Choroid plexus epithelial cell (primary cell): ENCODE results near the gene KCNG2.
A peak's percentile ranks its signal among the peaks of the same experiment; 100 is the strongest.

Source experiments
- DNase-seq: peaks from one replicate; pipeline ENCODE4 v3.0.0-alpha.2; 2010; ENCODE audit warnings: low read depth
- H3K4me3 ChIP-seq: 2 replicates; pipeline ENCODE4 v1.5.1; 2011; ENCODE audit warnings: low read depth, mild to moderate bottlenecking, control low read depth, low read length, moderate library complexity
- TF ChIP-seq, protein P1 (sequence below): conservative IDR thresholded peaks from 2 replicates; pipeline ENCODE4 v1.5.1; 2011; ENCODE audit warnings: low read depth, mild to moderate bottlenecking, control low read depth, inconsistent platforms, low read length, moderate library complexity

The KCNG2 gene

DNA sequence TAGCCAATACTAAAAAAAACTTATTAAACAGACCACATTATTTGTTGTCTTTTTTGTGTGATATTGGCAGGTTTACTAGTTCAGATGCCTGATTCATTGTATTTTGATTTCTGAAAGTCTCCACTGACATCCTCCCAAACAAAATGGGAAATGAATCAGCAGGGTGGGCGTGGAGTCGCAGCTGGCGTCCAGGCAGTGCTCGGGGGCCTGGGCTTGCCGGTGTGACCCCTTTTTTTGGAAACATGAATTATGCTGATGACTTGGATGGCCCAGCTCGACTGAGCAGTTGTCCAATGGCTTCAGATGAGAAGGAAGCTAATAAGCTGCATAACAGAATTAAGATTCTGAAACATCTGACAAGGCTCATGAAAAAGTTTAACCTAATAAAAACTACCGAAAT, 1.7 kb upstream of the KCNG2 start:
- DNase-seq = peak; percentile 19
- no peak overlapping the region for H3K4me3 ChIP-seq
- TF ChIP-seq, protein P1, sequence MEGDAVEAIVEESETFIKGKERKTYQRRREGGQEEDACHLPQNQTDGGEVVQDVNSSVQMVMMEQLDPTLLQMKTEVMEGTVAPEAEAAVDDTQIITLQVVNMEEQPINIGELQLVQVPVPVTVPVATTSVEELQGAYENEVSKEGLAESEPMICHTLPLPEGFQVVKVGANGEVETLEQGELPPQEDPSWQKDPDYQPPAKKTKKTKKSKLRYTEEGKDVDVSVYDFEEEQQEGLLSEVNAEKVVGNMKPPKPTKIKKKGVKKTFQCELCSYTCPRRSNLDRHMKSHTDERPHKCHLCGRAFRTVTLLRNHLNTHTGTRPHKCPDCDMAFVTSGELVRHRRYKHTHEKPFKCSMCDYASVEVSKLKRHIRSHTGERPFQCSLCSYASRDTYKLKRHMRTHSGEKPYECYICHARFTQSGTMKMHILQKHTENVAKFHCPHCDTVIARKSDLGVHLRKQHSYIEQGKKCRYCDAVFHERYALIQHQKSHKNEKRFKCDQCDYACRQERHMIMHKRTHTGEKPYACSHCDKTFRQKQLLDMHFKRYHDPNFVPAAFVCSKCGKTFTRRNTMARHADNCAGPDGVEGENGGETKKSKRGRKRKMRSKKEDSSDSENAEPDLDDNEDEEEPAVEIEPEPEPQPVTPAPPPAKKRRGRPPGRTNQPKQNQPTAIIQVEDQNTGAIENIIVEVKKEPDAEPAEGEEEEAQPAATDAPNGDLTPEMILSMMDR = no peak

DNA sequence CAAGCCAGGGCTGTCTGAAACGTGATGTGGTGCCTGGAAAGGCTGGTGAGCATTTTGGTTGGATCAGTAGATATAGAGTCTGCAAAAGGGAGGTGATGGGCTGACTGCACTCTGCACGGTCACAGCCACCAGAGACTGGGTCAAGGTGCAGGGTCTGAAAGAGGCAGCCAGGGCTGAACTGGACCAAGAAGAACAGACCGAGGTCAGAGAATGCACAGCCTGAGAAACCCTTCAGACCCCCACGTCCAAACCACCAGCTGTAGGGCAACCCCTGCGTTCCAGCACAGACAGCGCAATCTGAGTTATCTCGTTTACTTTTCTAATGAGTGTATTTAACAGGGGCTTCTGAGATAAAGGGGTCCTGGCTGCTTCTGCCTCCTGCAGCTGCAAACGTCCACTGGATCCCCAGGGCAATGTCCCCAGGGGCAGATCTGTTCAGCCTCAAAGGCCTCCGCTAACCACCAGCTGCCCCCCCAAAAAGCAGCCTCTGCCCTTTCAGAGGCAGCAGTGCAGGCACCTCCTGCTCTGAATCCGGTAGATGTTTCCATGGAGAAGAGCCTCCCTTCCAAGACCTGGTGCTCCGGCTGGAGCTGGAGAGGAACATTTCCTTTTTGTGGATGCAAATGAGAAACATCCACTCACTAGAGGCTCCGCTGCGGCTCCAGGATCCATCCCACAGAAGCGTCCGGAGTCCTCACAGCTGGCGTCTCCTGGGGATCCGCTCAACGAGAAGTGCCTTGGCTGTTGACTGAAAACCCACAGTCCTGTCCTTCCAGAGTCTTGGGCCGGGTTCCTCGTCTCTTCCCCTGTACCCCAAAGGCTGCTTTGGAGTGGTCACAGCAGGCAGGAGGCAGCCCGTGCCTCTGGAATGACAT, 970 bp upstream of the KCNG2 start:
- H3K4me3 ChIP-seq = peak overlapping the region; percentile 63
- peak; percentile 42 for DNase-seq
- TF ChIP-seq, protein P1 = no peak

DNA sequence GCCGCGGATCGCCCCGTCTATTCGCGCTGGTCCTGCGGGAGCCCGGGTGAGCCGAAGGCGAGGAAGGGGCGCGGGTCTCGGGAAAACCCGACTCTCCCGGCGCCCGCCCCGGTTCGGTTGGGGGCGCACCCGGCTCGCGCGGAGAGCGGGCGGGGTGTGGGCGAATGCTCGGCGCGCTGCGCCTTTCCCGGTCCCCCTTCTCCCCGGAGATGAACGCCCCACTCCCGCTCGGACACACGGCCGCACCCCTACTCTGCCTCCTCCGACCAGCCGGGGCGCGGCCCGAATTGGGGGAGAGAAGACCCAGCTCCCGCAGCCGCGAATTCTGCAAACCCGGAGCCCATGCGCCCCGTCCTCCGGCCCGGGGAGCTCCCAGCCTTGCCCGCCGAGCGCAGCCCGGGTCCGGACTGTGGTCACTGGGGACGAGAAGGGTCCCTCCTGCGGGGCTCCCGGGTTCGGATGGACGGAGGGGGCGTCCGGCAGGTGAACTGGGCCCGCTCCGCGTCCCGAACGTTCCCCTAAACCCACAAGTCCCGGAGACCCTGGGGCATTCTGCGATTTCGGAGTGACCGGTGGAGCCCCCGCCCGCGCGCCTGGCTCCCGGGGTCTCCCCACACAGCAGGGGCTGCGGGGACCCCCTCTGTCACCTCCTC, 734 bp downstream of the KCNG2 start:
- TF ChIP-seq, protein P1 = no peak
- no peak for DNase-seq
- H3K4me3 ChIP-seq = peak overlapping the region; percentile 63

- DNase-seq = no peak
- TF ChIP-seq, protein P1 = no peak
- peak overlapping the region; percentile 63 for H3K4me3 ChIP-seq
Observed at GRCh38 chr18:79798999-79799370, 1.2 kb downstream of the KCNG2 start.

DNA sequence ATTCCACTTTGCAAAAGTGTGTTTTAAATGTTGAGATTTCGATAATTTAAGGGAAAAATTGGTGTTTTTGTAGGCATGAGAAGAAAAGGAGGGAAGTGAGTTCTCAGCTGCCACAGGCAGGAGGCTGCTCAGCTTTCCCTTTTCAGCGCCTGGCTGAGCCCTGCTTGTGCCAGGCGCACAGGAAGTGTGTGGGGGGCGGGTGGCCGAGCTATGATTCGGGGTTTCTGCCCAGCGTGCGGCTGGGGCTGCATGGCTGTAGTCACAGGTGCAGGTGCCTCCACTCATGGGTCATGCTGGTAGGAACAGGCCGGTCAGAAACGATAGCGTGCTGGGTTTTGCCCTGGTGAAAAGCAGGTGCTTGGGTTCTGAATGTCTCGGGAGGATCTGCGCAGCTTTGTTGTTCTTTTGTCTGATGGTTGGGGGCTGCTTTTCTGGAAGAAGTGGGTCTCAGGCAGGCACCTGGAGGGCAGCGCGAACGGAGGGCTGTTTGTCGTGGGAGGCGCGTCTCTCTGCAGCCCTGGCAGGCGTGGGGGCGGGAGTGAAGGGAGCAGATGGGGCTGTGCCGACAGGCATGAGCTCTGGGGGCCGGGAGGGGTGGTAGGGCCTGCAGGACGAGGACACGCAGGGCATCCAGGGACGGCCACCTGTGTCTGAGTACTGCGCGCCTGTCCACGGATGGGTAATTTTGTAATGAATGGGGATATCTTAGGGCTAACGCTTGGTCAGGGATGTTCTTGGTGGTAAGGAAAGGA, 2.1 kb downstream of the KCNG2 start:
- TF ChIP-seq, protein P1 = no peak
- DNase-seq = no peak
- peak overlapping the region; percentile 63 for H3K4me3 ChIP-seq

- no peak for DNase-seq
- no peak overlapping the region for H3K4me3 ChIP-seq
- TF ChIP-seq, protein P1 = no peak
Observed at GRCh38 chr18:79800371-79801180, 2.8 kb downstream of the KCNG2 start.
